Nucleus accumbens (tissue), 56 donors: ENCODE data around the gene POLR1E.
"Not testable (repeated sequence)": the region's sequence is repeated elsewhere in the genome, so short reads cannot be mapped to it uniquely, and the experiment has no call there.

Experiments
- DNase-seq, 56 donors: peaks; one replicate each; lab custom pipeline; 2025; lab: John Stamatoyannopoulos, UW

Gene POLR1E

GRCh38 chr9:37464426-37465248 is 21.1 kb upstream of the POLR1E start:
- peak in 34 of 56 donors; percentile 54 to 96 (median 82) for DNase-seq

GRCh38 chr9:37465249-37466036 is 20.3 kb upstream of the POLR1E start, which contains the start of gene ZBTB5:
Gene ZBTB5 (minus strand): TSS chr9:37465450. CDS start chr9:37442551, 22,899 bp downstream.
- DNase-seq: peak; percentile 89 to 100 (median 99)

- DNase-seq: peak in 48 of 56 donors; percentile 19 to 81 (median 58)
Observed at GRCh38 chr9:37466037-37466709, 19.6 kb upstream of the POLR1E start.

GRCh38 chr9:37467530-37467929 is 18.2 kb upstream of the POLR1E start:
- DNase-seq: not testable (repeated sequence)

- DNase-seq: no peak
Observed at GRCh38 chr9:37468620-37469019, 17.1 kb upstream of the POLR1E start.

DNA sequence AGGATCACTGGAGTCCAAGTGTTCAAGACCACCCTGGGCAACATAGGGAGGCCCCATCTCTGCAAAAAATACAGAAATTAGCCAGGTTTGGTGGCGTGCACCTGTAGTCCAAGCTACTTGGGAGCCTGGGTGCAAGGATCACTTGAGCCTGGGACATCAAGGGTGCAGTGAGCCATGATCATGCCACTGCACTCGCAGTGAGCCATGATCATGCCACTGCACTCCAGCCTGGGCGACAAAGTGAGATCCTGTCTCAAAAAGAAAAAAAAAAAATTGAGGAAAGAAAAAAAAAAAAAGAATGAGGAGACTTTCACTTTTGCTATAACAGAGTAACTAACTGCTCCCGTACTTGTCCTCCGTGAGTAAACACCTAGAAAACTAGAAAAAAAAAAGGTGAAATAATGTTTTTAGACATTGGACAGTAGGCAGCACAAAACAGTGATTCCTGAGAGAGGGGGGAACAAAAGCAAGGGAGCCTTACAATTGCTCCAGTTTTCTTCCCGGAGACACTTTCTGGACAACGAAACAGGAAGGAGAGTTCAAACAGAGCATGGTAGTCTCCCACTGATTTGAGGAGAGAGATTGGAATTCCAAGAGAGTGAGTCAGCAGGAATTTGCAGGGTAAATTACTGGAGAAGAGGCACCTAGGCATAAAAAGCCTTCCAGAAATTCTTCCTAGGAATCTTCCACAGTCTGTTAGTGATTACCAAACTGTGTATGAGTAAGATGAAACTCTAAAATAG is 13.6 kb upstream of the POLR1E start:
- no peak for DNase-seq

GRCh38 chr9:37473982-37474381 is 11.8 kb upstream of the POLR1E start:
- not testable (repeated sequence) for DNase-seq

DNA sequence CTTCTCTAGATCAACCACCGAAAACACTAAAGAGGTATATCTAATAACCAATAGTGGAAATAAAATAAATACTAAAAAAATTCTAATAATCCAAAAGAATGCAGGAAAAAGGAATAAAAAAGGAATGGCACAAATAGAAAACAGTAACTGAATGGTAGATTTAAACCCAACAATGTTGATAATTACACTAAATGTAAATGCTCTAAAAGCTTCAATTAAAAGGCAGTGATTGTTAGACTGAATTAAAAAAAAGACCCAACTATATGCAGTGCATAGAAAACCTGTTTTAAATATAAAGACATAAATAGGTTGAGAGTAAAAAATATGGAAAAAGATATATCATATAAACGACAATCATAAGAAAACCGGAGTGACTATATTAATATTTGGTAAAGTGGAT is 11.3 kb upstream of the POLR1E start:
- DNase-seq: no peak

DNA sequence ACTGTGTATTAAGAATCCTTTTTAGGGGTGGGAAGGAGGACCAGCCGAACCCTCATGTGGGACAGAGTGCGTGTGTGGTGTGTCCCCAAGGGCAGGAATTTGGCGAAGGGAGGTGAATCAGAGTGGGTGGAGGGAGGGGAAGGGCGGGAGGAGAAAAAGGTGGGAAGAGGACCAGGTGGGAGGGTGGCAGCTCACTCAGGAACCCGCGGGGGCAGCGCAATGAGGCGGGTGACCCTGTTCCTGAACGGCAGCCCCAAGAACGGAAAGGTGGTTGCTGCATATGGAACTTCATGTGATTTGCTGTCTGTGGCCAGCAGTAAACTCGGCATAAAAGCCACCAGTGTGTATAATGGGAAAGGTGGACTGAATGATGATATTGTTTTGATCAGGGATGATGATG is 8.8 kb upstream of the POLR1E start:
- no peak for DNase-seq

GRCh38 chr9:37477443-37477842 is 8.3 kb upstream of the POLR1E start:
- not testable (repeated sequence) for DNase-seq

DNA sequence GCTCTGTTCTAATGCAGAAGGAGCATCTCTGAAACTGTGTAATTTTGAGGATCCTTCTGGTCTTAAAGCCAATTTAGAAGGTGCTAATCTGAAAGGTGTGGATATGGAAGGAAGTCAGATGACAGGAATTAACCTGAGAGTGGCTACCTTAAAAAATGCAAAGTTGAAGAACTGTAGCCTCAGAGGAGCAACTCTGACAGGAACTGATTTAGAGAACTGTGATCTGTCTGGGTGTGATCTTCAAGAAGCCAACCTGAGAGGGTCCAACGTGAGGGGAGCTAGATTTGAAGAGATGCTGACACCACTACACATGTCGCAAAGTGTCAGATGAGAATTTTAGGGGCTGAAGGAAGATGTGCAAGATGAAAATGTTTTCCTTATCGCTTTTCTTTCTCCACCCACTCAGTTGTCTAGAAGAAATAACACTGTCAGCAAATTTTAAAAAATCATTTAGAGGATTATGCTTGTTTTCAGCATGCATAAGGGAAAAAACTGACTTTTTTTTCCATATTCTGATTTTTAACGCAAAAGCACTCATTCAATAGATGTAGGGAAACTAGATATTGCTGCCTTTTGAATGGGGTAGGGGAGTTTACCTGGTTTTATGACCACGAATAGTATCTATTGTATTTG is 7.6 kb upstream of the POLR1E start:
- not testable (repeated sequence) for DNase-seq

DNA sequence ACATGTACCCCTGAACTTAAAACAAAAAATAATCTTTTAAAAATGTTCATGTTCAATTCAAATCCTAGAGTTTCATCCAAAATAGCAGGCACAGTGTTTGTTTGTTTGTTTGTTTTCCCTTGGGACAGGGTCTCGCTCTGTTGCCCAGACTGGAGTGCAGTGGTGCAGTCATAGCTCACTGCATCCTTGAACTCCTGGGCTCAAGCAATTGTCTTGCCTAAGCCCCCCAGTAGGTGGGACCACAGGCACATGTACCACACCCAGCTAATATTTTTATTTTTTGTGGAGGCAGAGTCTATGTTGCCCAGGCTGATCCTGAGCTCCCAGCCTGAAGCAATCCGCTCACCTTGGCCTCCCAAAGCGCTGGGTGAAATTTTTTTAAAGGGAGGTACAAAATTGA is 5.0 kb upstream of the POLR1E start:
- DNase-seq: no peak

- no peak for DNase-seq
Observed at GRCh38 chr9:37486256-37486615, 488 bp downstream of the POLR1E start.

- peak in 26 of 56 donors; percentile 1 to 66 (median 27) for DNase-seq
Observed at GRCh38 chr9:37486616-37487548, 1.1 kb downstream of the POLR1E start.

DNA sequence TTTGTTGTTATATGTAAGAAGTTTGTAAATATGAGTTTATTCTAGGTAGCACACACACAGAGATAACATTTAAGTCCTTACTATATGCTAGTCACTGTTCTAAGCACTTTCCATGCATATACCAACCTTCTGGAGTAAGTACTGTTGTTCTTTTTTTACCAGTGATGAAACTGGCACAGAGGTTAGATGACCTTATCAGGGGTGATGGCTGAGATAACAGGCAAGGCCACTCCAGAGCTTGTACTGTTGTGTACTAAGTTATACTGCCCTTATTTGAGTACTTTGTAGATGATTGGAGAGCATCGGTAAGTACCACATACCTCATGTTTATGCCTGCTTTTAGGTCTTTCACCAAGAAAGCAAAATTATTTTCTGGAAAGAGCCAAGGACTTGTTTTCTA is 6.2 kb downstream of the POLR1E start:
- no peak for DNase-seq

GRCh38 chr9:37495571-37495970 is 9.8 kb downstream of the POLR1E start:
- DNase-seq: no peak

DNA sequence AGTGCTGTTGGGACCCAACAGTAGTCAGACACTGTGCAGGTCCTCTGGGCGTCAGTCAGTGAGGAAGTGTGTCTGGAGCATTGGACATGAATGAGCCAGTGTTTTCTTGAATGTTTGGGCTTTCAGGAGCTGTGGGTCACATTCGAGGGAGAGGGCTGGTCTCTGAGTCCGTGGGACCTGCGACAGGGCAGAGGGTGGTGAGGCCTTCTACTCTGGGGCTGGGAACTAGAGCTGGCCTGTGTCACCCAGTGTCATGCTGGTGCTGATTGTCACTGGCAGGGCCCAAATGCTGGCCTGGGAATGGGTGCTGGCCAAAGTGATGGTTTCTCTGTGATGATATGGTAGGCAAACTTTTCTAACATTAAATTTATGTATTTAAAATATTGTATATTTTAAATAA is 10.3 kb downstream of the POLR1E start:
- DNase-seq: no peak

DNA sequence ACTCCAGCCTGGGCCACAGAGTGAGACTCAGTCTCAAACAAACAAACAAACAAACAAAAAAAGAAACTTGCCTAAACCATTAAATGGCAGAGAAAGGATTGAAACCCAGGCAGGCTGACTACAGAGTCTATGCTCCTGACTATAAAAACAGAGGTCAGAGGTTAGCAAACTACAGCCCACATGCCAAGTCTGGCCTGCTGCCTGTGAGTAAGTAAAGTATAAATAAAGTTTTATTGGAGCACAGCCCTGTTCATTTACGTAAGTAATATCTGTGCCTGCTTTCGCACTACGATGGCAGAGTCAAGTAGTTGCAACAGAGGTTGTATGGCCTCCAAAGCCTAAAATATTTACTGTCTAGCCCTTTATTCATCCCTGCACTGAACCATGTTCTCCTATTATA is 11.6 kb downstream of the POLR1E start:
- no peak for DNase-seq

DNA sequence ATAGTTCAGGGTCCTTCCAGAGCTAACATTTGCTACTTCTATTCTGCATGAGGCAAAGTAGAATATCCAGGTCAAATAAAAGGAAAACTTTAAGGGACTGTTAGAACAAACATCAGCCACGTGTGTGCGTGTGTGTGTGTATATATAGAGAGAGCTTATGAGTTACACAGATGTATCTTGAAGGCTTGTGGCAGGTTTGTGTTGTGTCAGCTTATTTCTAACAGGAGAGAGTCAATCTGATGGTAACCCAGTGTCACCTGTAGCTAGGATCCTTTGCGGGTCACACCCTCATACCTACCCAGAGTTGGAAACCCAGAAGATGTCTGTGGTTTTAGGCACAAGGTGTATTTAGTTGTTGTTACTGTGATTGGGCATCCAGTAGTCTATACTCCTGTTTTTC is 12.7 kb downstream of the POLR1E start:
- DNase-seq: no peak
